Astrocyte of the cerebellum (primary cell): ENCODE data around the gene ARHGEF19.

Source experiments
- DNase-seq: peaks from one replicate; pipeline ENCODE4 v3.0.0-alpha.2; 2011; ENCODE audit warnings: low read depth
- H3K4me3 ChIP-seq: 2 replicates; pipeline ENCODE4 v1.5.1; 2011; ENCODE audit warnings: mild to moderate bottlenecking, low read depth, low read length, moderate library complexity
- CTCF ChIP-seq: IDR thresholded peaks from 2 replicates; pipeline ENCODE4 v1.5.1; 2012; ENCODE audit warnings: low read length, low read depth, moderate library complexity, mild to moderate bottlenecking; ENCODE audit errors: missing control alignments
- in situ Hi-C: cut with HindIII; loops from 2 replicates; pipeline ENCODE4 v1.10.0; 2017; ENCODE audit warnings: low sequenced_read_pairs

Gene ARHGEF19

GRCh38 chr1:16186655-16187235 is 25.7 kb downstream of the ARHGEF19 start:
- in situ Hi-C loops: no loop called here
- TF ChIP-seq CTCF: no peak
- DNase-seq: no peak
- no peak overlapping the region for H3K4me3 ChIP-seq

GRCh38 chr1:16184557-16185303 is 27.7 kb downstream of the ARHGEF19 start:
- H3K4me3 ChIP-seq: no peak overlapping the region
- no peak for TF ChIP-seq CTCF
- DNase-seq: no peak
- in situ Hi-C loops: no loop called here

GRCh38 chr1:16183765-16184556 is 28.5 kb downstream of the ARHGEF19 start:
- DNase-seq: no peak
- no peak overlapping the region for H3K4me3 ChIP-seq
- TF ChIP-seq CTCF: no peak
- in situ Hi-C loops: no loop called here

- DNase-seq: peak; percentile 37
- no peak for TF ChIP-seq CTCF
- no peak overlapping the region for H3K4me3 ChIP-seq
These were observed 29.3 kb downstream of the ARHGEF19 start for GRCh38 chr1:16183179-16183578.

GRCh38 chr1:16181887-16182719 is 30.3 kb downstream of the ARHGEF19 start:
- TF ChIP-seq CTCF: no peak
- DNase-seq: peak; percentile 80
- in situ Hi-C loops: no loop called here
- no peak overlapping the region for H3K4me3 ChIP-seq

More at GRCh38 chr1:16183179-16183578, 29.3 kb downstream of the ARHGEF19 start:
- in situ Hi-C loops: no loop called here
